A549 (cell line): Measurements from ENCODE around the gene KLHDC8B.

Source experiments
- BCL3 ChIP-seq: fragments of >200 bp; sonication (Bioruptor Twin); formaldehyde crosslinking; IDR thresholded peaks from 3 replicates; pipeline ENCODE4 v1.6.1; 2016
- CTCF ChIP-seq: fragments of >200 bp; sonication (Bioruptor Twin); formaldehyde crosslinking; IDR thresholded peaks from 3 replicates; pipeline ENCODE4 v1.5.1; 2016
- RCOR1 ChIP-seq: fragments of 150-350 bp; IDR thresholded peaks from 2 replicates; pipeline ENCODE4 v1.6.1; 2014; ENCODE audit warnings: antibody characterized with exemption, low read length, low read depth
- REST ChIP-seq: fragments of 200-600 bp; sonication (generic); IDR thresholded peaks from 2 replicates; pipeline ENCODE4 v1.6.1; 2016; ENCODE audit warnings: antibody characterized with exemption, mild to moderate bottlenecking, moderate library complexity
- SREBF2 ChIP-seq: fragments of 450-650 bp; IDR thresholded peaks from 2 replicates; pipeline ENCODE4 v1.6.1; 2014; ENCODE audit warnings: mild to moderate bottlenecking, moderate library complexity

- TF ChIP-seq CTCF: peak; percentile 36; the same call in 2 of the 3 replicates
- TF ChIP-seq REST: no peak
- TF ChIP-seq RCOR1: no peak
- no peak for TF ChIP-seq SREBF2
- no peak for TF ChIP-seq BCL3
Observed at GRCh38 chr3:49158103-49158709, 13.2 kb upstream of the KLHDC8B start.
